GF-D8 (cell line): ENCODE measurements around the gene DNAH8.
A peak's percentile ranks its signal among the peaks of the same experiment; 100 is the strongest.

Source experiments
- DNase-seq: peaks from one replicate; lab custom pipeline; 2025; lab: John Stamatoyannopoulos, UW

Gene DNAH8

GRCh38 chr6:38973178-38974057 is 258.3 kb downstream of the DNAH8 start:
- peak; percentile 22 for DNase-seq

- no peak for DNase-seq
Observed at GRCh38 chr6:38974389-38975151, 259.5 kb downstream of the DNAH8 start.

- DNase-seq = no peak
Observed at GRCh38 chr6:38975621-38976049, 260.5 kb downstream of the DNAH8 start.

- DNase-seq = no peak
Observed at GRCh38 chr6:38976051-38976450, 260.9 kb downstream of the DNAH8 start.

GRCh38 chr6:38976801-38977500 is 261.8 kb downstream of the DNAH8 start:
- DNase-seq = no peak

- DNase-seq = no peak
Observed at GRCh38 chr6:38978139-38978704, 263.1 kb downstream of the DNAH8 start.

- DNase-seq = no peak
Observed at GRCh38 chr6:38982470-38982869, 267.4 kb downstream of the DNAH8 start.

GRCh38 chr6:38984723-38985122 is 269.6 kb downstream of the DNAH8 start:
- DNase-seq = no peak

GRCh38 chr6:38985839-38986238 is 270.7 kb downstream of the DNAH8 start:
- DNase-seq = no peak

GRCh38 chr6:38987503-38987902 is 272.4 kb downstream of the DNAH8 start:
- no peak for DNase-seq

- no peak for DNase-seq
Observed at GRCh38 chr6:38988736-38989449, 273.8 kb downstream of the DNAH8 start.

- no peak for DNase-seq
Observed at GRCh38 chr6:38990475-38990874, 275.4 kb downstream of the DNAH8 start.

GRCh38 chr6:38996676-38997075 is 281.6 kb downstream of the DNAH8 start:
- no peak for DNase-seq

GRCh38 chr6:38997128-38997761 is 282.1 kb downstream of the DNAH8 start:
- DNase-seq = no peak

GRCh38 chr6:39003072-39003471 is 288.0 kb downstream of the DNAH8 start:
- no peak for DNase-seq

- no peak for DNase-seq
Observed at GRCh38 chr6:39003492-39003891, 288.4 kb downstream of the DNAH8 start.

- DNase-seq = no peak
Observed at GRCh38 chr6:39004801-39005200, 289.7 kb downstream of the DNAH8 start.

- no peak for DNase-seq
Observed at GRCh38 chr6:39005774-39006173, 290.7 kb downstream of the DNAH8 start.

GRCh38 chr6:39007575-39007974 is 292.5 kb downstream of the DNAH8 start:
- DNase-seq = no peak

GRCh38 chr6:39008737-39009136 is 293.6 kb downstream of the DNAH8 start:
- no peak for DNase-seq

- DNase-seq = no peak
Observed at GRCh38 chr6:39009476-39009875, 294.4 kb downstream of the DNAH8 start.
